ENCODE measurements around the gene SPACA1. TPM values are rescaled to one million over a fixed set of nuclear protein-coding genes. Genes with fewer than 3 reads are reported as not detected.

SPACA1 gene
- total RNA-seq, 2 donors from 2014 or later: not detected

- no peak overlapping the region for H3K27ac Mint-ChIP-seq
- WGBS, 2 experiments (ENCODE audit: insufficient coverage in 1 of 2, insufficient read length in 1 of 2): 100% methylated on average over 1 of the region's 1 CpG
These were observed 24.8 kb downstream of the SPACA1 start for GRCh38 chr6:88072462-88072861.

GRCh38 chr6:88074791-88075190 is 27.1 kb downstream of the SPACA1 start:
- Histone ChIP-seq H3K27me3 (ENCODE audit: control insufficient read depth, insufficient read depth, low read length, poor library complexity, severe bottlenecking) (no peaks in the 10 kb centered on the region), H3K9ac (ENCODE audit: extremely low read depth, low read length, poor library complexity, severe bottlenecking) (no peak overlapping the region), H3K27ac (ENCODE audit: low read depth, low read length) (no peak overlapping the region), H3K9me3 (ENCODE audit: control insufficient read depth, low read length) (no peaks in the 10 kb centered on the region), H3K4me3 (ENCODE audit: low read length) (no peak overlapping the region), H3K36me3 (ENCODE audit: control insufficient read depth, insufficient read depth, low read length) (no peaks in the 10 kb centered on the region), H3K4me1 (ENCODE audit: control insufficient read depth, insufficient read depth, low read length) (peaks cover 3% of the 10 kb centered on the region)
- Mint-ChIP-seq H3K36me3 (ENCODE audit: low read depth) (no peaks in the 10 kb centered on the region), H3K9me3 (no peaks in the 10 kb centered on the region), H3K4me3 (no peak overlapping the region), H3K27ac (no peak overlapping the region), H3K27me3 (ENCODE audit: insufficient read depth) (no peaks in the 10 kb centered on the region), H3K4me1 (no peaks in the 10 kb centered on the region)
- no peak for DNase-seq
- 62 to 67% methylated on average over 1 of the region's 1 CpG for WGBS, 2 experiments (ENCODE audit: insufficient coverage in 1 of 2, insufficient read length in 1 of 2)
- TF ChIP-seq CTCF (conservative IDR thresholded peaks at IDR 0.05): no peak

More at GRCh38 chr6:88072462-88072861, 24.8 kb downstream of the SPACA1 start:
- Histone ChIP-seq H3K4me1 (ENCODE audit: control insufficient read depth, insufficient read depth, low read length) (peaks cover 3% of the 10 kb centered on the region), H3K36me3 (ENCODE audit: control insufficient read depth, insufficient read depth, low read length) (no peaks in the 10 kb centered on the region), H3K4me3 (ENCODE audit: low read length) (no peak overlapping the region), H3K9me3 (ENCODE audit: control insufficient read depth, low read length) (no peaks in the 10 kb centered on the region), H3K27ac (ENCODE audit: low read depth, low read length) (no peak overlapping the region), H3K27me3 (ENCODE audit: control insufficient read depth, insufficient read depth, low read length, poor library complexity, severe bottlenecking) (no peaks in the 10 kb centered on the region), H3K9ac (ENCODE audit: extremely low read depth, low read length, poor library complexity, severe bottlenecking) (no peak overlapping the region)
- no peaks in the 10 kb centered on the region for H3K4me1 Mint-ChIP-seq
- H3K36me3 Mint-ChIP-seq (ENCODE audit: low read depth): no peaks in the 10 kb centered on the region
- TF ChIP-seq CTCF (conservative IDR thresholded peaks at IDR 0.05): no peak
- H3K9me3 Mint-ChIP-seq: no peaks in the 10 kb centered on the region
- H3K4me3 Mint-ChIP-seq: no peak overlapping the region
- DNase-seq: no peak
- H3K27me3 Mint-ChIP-seq (ENCODE audit: insufficient read depth): no peaks in the 10 kb centered on the region

GRCh38 chr6:88077305-88077704 is 29.7 kb downstream of the SPACA1 start:
- no peak for TF ChIP-seq CTCF (conservative IDR thresholded peaks at IDR 0.05)
- no peaks in the 10 kb centered on the region for H3K27me3 Mint-ChIP-seq (ENCODE audit: insufficient read depth)
- H3K9me3 Mint-ChIP-seq: no peaks in the 10 kb centered on the region
- Histone ChIP-seq H3K36me3 (ENCODE audit: control insufficient read depth, insufficient read depth, low read length) (no peaks in the 10 kb centered on the region), H3K9ac (ENCODE audit: extremely low read depth, low read length, poor library complexity, severe bottlenecking) (no peak overlapping the region), H3K4me3 (ENCODE audit: low read length) (no peak overlapping the region), H3K9me3 (ENCODE audit: control insufficient read depth, low read length) (no peaks in the 10 kb centered on the region), H3K27ac (ENCODE audit: low read depth, low read length) (no peak overlapping the region), H3K4me1 (ENCODE audit: control insufficient read depth, insufficient read depth, low read length) (peaks cover 3% of the 10 kb centered on the region), H3K27me3 (ENCODE audit: control insufficient read depth, insufficient read depth, low read length, poor library complexity, severe bottlenecking) (no peaks in the 10 kb centered on the region)
- no peaks in the 10 kb centered on the region for H3K4me1 Mint-ChIP-seq
- no peak overlapping the region for H3K27ac Mint-ChIP-seq
- no peak overlapping the region for H3K4me3 Mint-ChIP-seq
- DNase-seq: no peak
- WGBS, 2 experiments (ENCODE audit: insufficient coverage in 1 of 2, insufficient read length in 1 of 2): 97 to 100% methylated on average over 1 to 3 of the region's 3 CpGs
- H3K36me3 Mint-ChIP-seq (ENCODE audit: low read depth): no peaks in the 10 kb centered on the region

All from endodermal cell (in vitro differentiated cells).